H1 (cell line): Measurements from ENCODE around the gene PDK4. TPM values are rescaled to one million over a fixed set of nuclear protein-coding genes. Genes with fewer than 3 reads are reported as not detected.

Experiments used
- CTCF ChIA-PET: fragments of 300-600 bp; sonication (Branson Sonifier 250); formaldehyde crosslinking; loops from one replicate; lab custom pipeline; 2021; ENCODE audit not compliant: partially characterized antibody; lab: Charles Lee
- POLR2A ChIA-PET: fragments of 300-600 bp; sonication (Branson Sonifier 250); formaldehyde crosslinking; loops from one replicate; lab custom pipeline; 2021; ENCODE audit warnings: inconsistent platforms; ENCODE audit not compliant: partially characterized antibody; lab: Charles Lee
- DNase-seq, 2 experiments: peaks; one replicate each; pipeline versions ENCODE4 v3.0.0 to v3.0.0-alpha.2; 2010 to 2022; ENCODE audit warnings: low spot score in 2 of 2, low read depth in 1 of 2, mixed read lengths in 1 of 2
- FAIRE-seq: peaks from 2 replicates; lab custom pipeline; 2011; peaks lifted over from hg19 to GRCh38; lab: Jason Lieb, UNC
- H2AFZ ChIP-seq: 2 replicates; pipeline ENCODE4 v1.8.1; 2012; ENCODE audit warnings: low read length, inconsistent platforms
- H2AK5ac ChIP-seq: 2 replicates; pipeline ENCODE4 v1.6.1; 2013; ENCODE audit warnings: low read depth, low read length
- H2BK120ac ChIP-seq: replicated peaks from 2 replicates; pipeline ENCODE3; 2013; ENCODE audit warnings: low read depth, low read length, inconsistent platforms
- H2BK12ac ChIP-seq: 2 replicates; pipeline ENCODE4 v1.6.1; 2013; ENCODE audit warnings: low read depth, low read length
- H2BK15ac ChIP-seq: 2 replicates; pipeline ENCODE4 v1.6.1; 2013; ENCODE audit warnings: low read length
- H2BK20ac ChIP-seq: 2 replicates; pipeline ENCODE4 v1.6.1; 2013; ENCODE audit warnings: low read length
- H2BK5ac ChIP-seq: 2 replicates; pipeline ENCODE4 v1.6.1; 2013; ENCODE audit warnings: low read depth, low read length
- H3K14ac ChIP-seq: 2 replicates; pipeline ENCODE4 v1.6.1; 2013; ENCODE audit warnings: inconsistent platforms; ENCODE audit not compliant: insufficient read length
- H3K18ac ChIP-seq: 2 replicates; pipeline ENCODE4 v1.6.1; 2013; ENCODE audit warnings: low read length; ENCODE audit errors: extremely low read depth
- H3K23ac ChIP-seq: 2 replicates; pipeline ENCODE4 v1.6.1; 2013; ENCODE audit warnings: inconsistent platforms; ENCODE audit not compliant: insufficient read length
- H3K23me2 ChIP-seq: 2 replicates; pipeline ENCODE4 v1.6.1; 2013; ENCODE audit warnings: low read depth, low read length
- H3K27ac ChIP-seq: 2 replicates; pipeline ENCODE4 v1.6.1; 2011; ENCODE audit warnings: low read depth, low read length, inconsistent platforms
- H3K27me3 ChIP-seq, 4 experiments: replicated peaks in 1 of 4; 1 replicate in 1 of 4; 2 replicates in 3 of 4; pipeline versions ENCODE4 v1.6.1 to v1.8.1; 2011 to 2013; ENCODE audit warnings: low read length in 3 of 4, mild to moderate bottlenecking in 3 of 4, inconsistent platforms in 2 of 4, mixed read lengths in 2 of 4, moderate library complexity in 1 of 4; ENCODE audit not compliant: control insufficient read depth in 3 of 4, insufficient read depth in 3 of 4; ENCODE audit errors: extremely low read depth in 1 of 4
- H3K36me3 ChIP-seq, 4 experiments: 2 replicates each; pipeline versions ENCODE4 v1.6.1 to v1.8.1; 2011 to 2013; ENCODE audit warnings: mild to moderate bottlenecking in 4 of 4, low read length in 3 of 4, moderate library complexity in 2 of 4, control low read depth in 1 of 4, inconsistent platforms in 1 of 4; ENCODE audit not compliant: insufficient read depth in 4 of 4, control insufficient read depth in 2 of 4
- H3K4ac ChIP-seq: replicated peaks from 2 replicates; pipeline ENCODE3; 2013; ENCODE audit warnings: low read length, low read depth, mixed read lengths, inconsistent platforms; ENCODE audit not compliant: insufficient read length
- H3K4me1 ChIP-seq, 4 experiments: replicated peaks in 1 of 4; 1 replicate in 1 of 4; 2 replicates in 3 of 4; pipeline versions ENCODE4 v1.6.1 to v1.8.1; 2011 to 2013; ENCODE audit warnings: low read length in 3 of 4, inconsistent platforms in 2 of 4, mixed read lengths in 1 of 4; ENCODE audit not compliant: insufficient read depth in 4 of 4, control insufficient read depth in 3 of 4
- H3K4me2 ChIP-seq, 2 experiments: 2 replicates each; pipeline versions ENCODE4 v1.6.1 to v1.8.1; 2011 to 2013; ENCODE audit warnings: low read depth in 2 of 2, low read length in 2 of 2, control low read depth in 1 of 2, inconsistent platforms in 1 of 2, mild to moderate bottlenecking in 1 of 2; ENCODE audit not compliant: insufficient read depth in 1 of 2
- H3K4me3 ChIP-seq, 4 experiments: fragments of 200-600, 300-600 bp in 1 of 4; sonication (generic), shearing (Covaris generic), sonication (Bioruptor Twin) in 1 of 4; 2 replicates each; pipeline versions ENCODE4 v1.5.1 to v1.8.1; 2011 to 2016; ENCODE audit warnings: low read length in 4 of 4, low read depth in 3 of 4, control low read depth in 2 of 4, inconsistent platforms in 2 of 4, mild to moderate bottlenecking in 2 of 4, mixed read lengths in 1 of 4, moderate library complexity in 1 of 4; ENCODE audit not compliant: insufficient read depth in 2 of 4; ENCODE audit errors: extremely low read depth in 1 of 4
- H3K56ac ChIP-seq: replicated peaks from 2 replicates; pipeline ENCODE3; 2013; ENCODE audit warnings: low read depth, mild to moderate bottlenecking, mixed read lengths, low read length, inconsistent platforms; ENCODE audit not compliant: insufficient read length
- H3K79me1 ChIP-seq: 2 replicates; pipeline ENCODE4 v1.6.1; 2013; ENCODE audit warnings: low read depth, low read length, control low read depth
- H3K79me2 ChIP-seq, 2 experiments: 2 replicates each; pipeline versions ENCODE4 v1.6.1 to v1.8.1; 2012 to 2013; ENCODE audit warnings: low read length in 2 of 2, mild to moderate bottlenecking in 2 of 2, inconsistent platforms in 1 of 2; ENCODE audit not compliant: insufficient read depth in 2 of 2, control insufficient read depth in 1 of 2
- H3K9ac ChIP-seq, 4 experiments: replicated peaks in 1 of 4; 1 replicate in 1 of 4; 2 replicates in 3 of 4; pipeline versions ENCODE4 v1.6.1 to v1.8.1; 2011 to 2013; ENCODE audit warnings: low read depth in 3 of 4, low read length in 3 of 4, control low read depth in 2 of 4, mild to moderate bottlenecking in 2 of 4, moderate library complexity in 2 of 4, inconsistent platforms in 1 of 4; ENCODE audit errors: extremely low read depth in 1 of 4
- H3K9me3 ChIP-seq, 2 experiments: 2 replicates each; pipeline versions ENCODE4 v1.6.1 to v1.8.1; 2012 to 2013; ENCODE audit warnings: mild to moderate bottlenecking in 2 of 2, moderate library complexity in 2 of 2, control low read depth in 1 of 2, inconsistent platforms in 1 of 2, low read depth in 1 of 2, low read length in 1 of 2, mixed read lengths in 1 of 2; ENCODE audit not compliant: insufficient read depth in 2 of 2
- H4K20me1 ChIP-seq, 2 experiments: replicated peaks in 1 of 2; 2 replicates each; pipeline versions ENCODE3 to v1.8.1; 2011 to 2013; ENCODE audit warnings: inconsistent platforms in 2 of 2, low read length in 2 of 2, mild to moderate bottlenecking in 1 of 2; ENCODE audit not compliant: insufficient read depth in 2 of 2, control insufficient read depth in 1 of 2
- H4K5ac ChIP-seq: 2 replicates; pipeline ENCODE4 v1.6.1; 2013; ENCODE audit warnings: low read length, low read depth, mixed read lengths, inconsistent platforms; ENCODE audit not compliant: insufficient read length
- H4K8ac ChIP-seq: 2 replicates; pipeline ENCODE4 v1.8.0; 2013; ENCODE audit warnings: mild to moderate bottlenecking, moderate library complexity, low read length, inconsistent platforms; ENCODE audit not compliant: insufficient read depth; ENCODE audit errors: extremely low read depth
- H4K91ac ChIP-seq: replicated peaks from 2 replicates; pipeline ENCODE3; 2013; ENCODE audit warnings: low read length, mixed read lengths, inconsistent platforms; ENCODE audit not compliant: insufficient read length
- CHD1 ChIP-seq: IDR thresholded peaks from 2 replicates; pipeline ENCODE4 v1.6.1; 2012; ENCODE audit warnings: low read depth, low read length, improper control_type of control experiment
- TCF12 ChIP-seq: IDR thresholded peaks from 2 replicates; pipeline ENCODE4 v1.6.1; 2011; ENCODE audit warnings: low read depth, mild to moderate bottlenecking, low read length
- WGBS, 2 experiments: shearing (Covaris generic) in 1 of 2; methylation state at CpG; one replicate each; pipeline versions ENCODE4 v1.1.6 to v1.1.7; 2013 to 2015; ENCODE audit warnings: low lambda C conversion rate in 2 of 2, mixed read lengths in 2 of 2, inconsistent platforms in 1 of 2, low coverage in 1 of 2, missing lambda C conversion rate in 1 of 2; ENCODE audit not compliant: insufficient replicate concordance in 2 of 2, insufficient coverage in 1 of 2, insufficient read length in 1 of 2; ENCODE audit errors: extremely low coverage in 1 of 2, missing lambda C conversion rate in 1 of 2; 5-methylcytosine and 5-hydroxymethylcytosine counted together
- polyA plus RNA-seq, 7 experiments: library from polyadenylated mRNA; depleted of rRNA in 3 of 7; stranded (reverse) in 5 of 7; unstranded in 2 of 7; fragments of >200 nt in 5 of 7; fragments of 200-250 nt in 2 of 7; gene quantifications; 1 replicate in 5 of 7; 2 replicates in 1 of 7; 4 replicates in 1 of 7; pipeline versions ENCODE4 v1.2.1 to v1.2.3, GENCODE V29; 2011 to 2013; ENCODE audit warnings: missing spikeins in 2 of 7, mixed read lengths in 2 of 7
- total RNA-seq: library from RNA; stranded (reverse); fragmentation: NEBNext Ultra II Directional; extraction: Animal tissue kit (Norgen Biotek cat#: 25700); gene quantifications from 2 replicates; pipeline ENCODE4 v1.2.1, GENCODE V29; 2021

Gene PDK4
- total and polyA plus RNA-seq, 2 of the 8 experiments (the other 6 are each of a cell fraction or from before 2014, with no cell fraction given): 0.26 TPM; not detected in 1

GRCh38 chr7:95621404-95621803 is 25.1 kb upstream of the PDK4 start:
- no peak overlapping the region for H3K4ac ChIP-seq
- no peak overlapping the region for H3K4me3 ChIP-seq
- no peaks in the 10 kb centered on the region for H4K20me1 ChIP-seq
- no peak overlapping the region for H2BK5ac ChIP-seq
- no peak overlapping the region for H3K14ac ChIP-seq
- H3K23ac ChIP-seq: no peak overlapping the region
- H3K79me2 ChIP-seq: no peaks in the 10 kb centered on the region
- no peak overlapping the region for H2BK120ac ChIP-seq
- H3K4me2 ChIP-seq: no peak overlapping the region
- no peaks in the 10 kb centered on the region for H3K4me1 ChIP-seq
- no peak overlapping the region for H2AFZ ChIP-seq
- H3K56ac ChIP-seq: no peak overlapping the region
- no peaks in the 10 kb centered on the region for H3K36me3 ChIP-seq
- H4K8ac ChIP-seq: no peak overlapping the region
- CTCF ChIA-PET: interaction anchor here (1.5 to 1.7 kb wide), 2 partner anchors 13 to 65 kb away, joined by 3 read pairs; no protein-coding TSS in a partner anchor
- no peak overlapping the region for H2BK20ac ChIP-seq
- no peaks in the 10 kb centered on the region for H3K23me2 ChIP-seq
- DNase-seq (no peak), FAIRE-seq (no peak)
- no peak overlapping the region for H2AK5ac ChIP-seq
- H2BK15ac ChIP-seq: no peak overlapping the region
- no peak overlapping the region for H4K91ac ChIP-seq
- H3K9me3 ChIP-seq: no peaks in the 10 kb centered on the region
- H3K18ac ChIP-seq: no peak overlapping the region
- no peak overlapping the region for H3K27ac ChIP-seq
- no peak overlapping the region for H2BK12ac ChIP-seq
- no peak overlapping the region for H4K5ac ChIP-seq
- no peaks in the 10 kb centered on the region for H3K79me1 ChIP-seq
- H3K9ac ChIP-seq: no peak overlapping the region
- H3K27me3 ChIP-seq: no peaks in the 10 kb centered on the region
- POLR2A ChIA-PET: no interaction called here
- WGBS, 2 experiments: 91% methylated on average over 1 of the region's 1 CpG; no CpG with 5 or more reads in 1 of the 2 experiments
- TF ChIP-seq TCF12: no peak
- no peak for TF ChIP-seq CHD1
